H9 (cell line): ENCODE results near the gene PPM1J. TPM values are rescaled to one million over a fixed set of nuclear protein-coding genes. Genes with fewer than 3 reads are reported as not detected.

Experiments used
- DNase-seq: peaks from one replicate; pipeline ENCODE4 v3.0.0-alpha.2; 2017
- H2AFZ ChIP-seq: one replicate; pipeline ENCODE4 v1.6.1; 2013; ENCODE audit warnings: mild to moderate bottlenecking, low read length, control low read depth, moderate library complexity
- H2AK5ac ChIP-seq: 2 replicates; pipeline ENCODE4 v1.6.1; 2013; ENCODE audit warnings: low read length, control low read depth, mixed read lengths; ENCODE audit not compliant: insufficient read length
- H2BK120ac ChIP-seq: one replicate; pipeline ENCODE4 v1.6.1; 2013; ENCODE audit warnings: low read depth, mild to moderate bottlenecking, low read length, control low read depth, inconsistent platforms; ENCODE audit not compliant: poor library complexity, severe bottlenecking
- H2BK12ac ChIP-seq: 2 replicates; pipeline ENCODE4 v1.6.1; 2013; ENCODE audit warnings: low read length, control low read depth, mixed read lengths, low read depth; ENCODE audit not compliant: insufficient read length
- H2BK15ac ChIP-seq: 2 replicates; pipeline ENCODE4 v1.6.1; 2013; ENCODE audit warnings: low read depth, low read length, control low read depth
- H2BK20ac ChIP-seq: one replicate; pipeline ENCODE4 v1.6.1; 2013; ENCODE audit warnings: low read depth, mild to moderate bottlenecking, low read length, control low read depth, inconsistent platforms; ENCODE audit not compliant: poor library complexity, severe bottlenecking
- H2BK5ac ChIP-seq: 2 replicates; pipeline ENCODE4 v1.6.1; 2013; ENCODE audit warnings: low read length, control low read depth, mixed read lengths; ENCODE audit not compliant: insufficient read length
- H3K14ac ChIP-seq: 2 replicates; pipeline ENCODE4 v1.6.1; 2013; ENCODE audit warnings: low read length, control low read depth; ENCODE audit not compliant: insufficient read depth
- H3K18ac ChIP-seq: 2 replicates; pipeline ENCODE4 v1.6.1; 2013; ENCODE audit warnings: low read depth, mild to moderate bottlenecking, mixed read lengths, low read length, control low read depth; ENCODE audit not compliant: insufficient read length
- H3K23ac ChIP-seq: 2 replicates; pipeline ENCODE4 v1.6.1; 2013; ENCODE audit warnings: low read length, control low read depth, mixed read lengths, low read depth; ENCODE audit not compliant: insufficient read length
- H3K23me2 ChIP-seq: 2 replicates; pipeline ENCODE4 v1.6.1; 2013; ENCODE audit warnings: low read depth, mild to moderate bottlenecking, mixed read lengths, low read length, control low read depth; ENCODE audit not compliant: insufficient read length, poor library complexity, severe bottlenecking
- H3K27ac ChIP-seq: 2 replicates; pipeline ENCODE4 v1.5.1; 2013; ENCODE audit warnings: low read length, control low read depth, mixed read lengths, low read depth; ENCODE audit not compliant: insufficient read length
- H3K27me3 ChIP-seq: 2 replicates; pipeline ENCODE4 v1.6.1; 2013; ENCODE audit warnings: low read length, control low read depth, inconsistent platforms; ENCODE audit not compliant: insufficient read depth
- H3K4ac ChIP-seq: 2 replicates; pipeline ENCODE4 v1.6.1; 2013; ENCODE audit warnings: low read depth, mild to moderate bottlenecking, control low read depth, inconsistent platforms, low read length, moderate library complexity
- H3K4me1 ChIP-seq: 2 replicates; pipeline ENCODE4 v1.6.1; 2013; ENCODE audit warnings: low read length, control low read depth, inconsistent platforms; ENCODE audit not compliant: insufficient read depth
- H3K4me2 ChIP-seq: 2 replicates; pipeline ENCODE4 v1.6.1; 2013; ENCODE audit warnings: low read length, control low read depth, mixed read lengths; ENCODE audit not compliant: insufficient read length, insufficient read depth
- H3K56ac ChIP-seq: 2 replicates; pipeline ENCODE4 v1.6.1; 2013; ENCODE audit warnings: low read depth, mild to moderate bottlenecking, mixed read lengths, low read length, control low read depth; ENCODE audit not compliant: insufficient read length
- H3K79me1 ChIP-seq: 2 replicates; pipeline ENCODE4 v1.6.1; 2013; ENCODE audit warnings: low read depth, mild to moderate bottlenecking, moderate library complexity, low read length, control low read depth, inconsistent platforms; ENCODE audit not compliant: insufficient read depth, poor library complexity, severe bottlenecking
- H3K79me2 ChIP-seq: 2 replicates; pipeline ENCODE4 v1.6.1; 2013; ENCODE audit warnings: low read length, control low read depth, inconsistent platforms; ENCODE audit not compliant: insufficient read depth
- H3K9ac ChIP-seq: 2 replicates; pipeline ENCODE4 v1.6.1; 2013; ENCODE audit warnings: low read length, control low read depth, mixed read lengths; ENCODE audit not compliant: insufficient read length; ENCODE audit errors: extremely low read depth
- H3K9me3 ChIP-seq: one replicate; pipeline ENCODE4 v1.6.1; 2013; ENCODE audit warnings: low read depth, low read length, inconsistent platforms; ENCODE audit not compliant: control insufficient read depth
- H3T11ph ChIP-seq: one replicate; pipeline ENCODE4 v1.6.1; 2013; ENCODE audit warnings: mild to moderate bottlenecking, low read length, control low read depth, inconsistent platforms
- H4K20me1 ChIP-seq: one replicate; pipeline ENCODE4 v1.6.1; 2013; ENCODE audit not compliant: control insufficient read depth, insufficient read length, insufficient read depth
- H4K5ac ChIP-seq: 2 replicates; pipeline ENCODE4 v1.6.1; 2013; ENCODE audit warnings: low read depth, mild to moderate bottlenecking, mixed read lengths, low read length, control low read depth; ENCODE audit not compliant: insufficient read length
- H4K8ac ChIP-seq: replicated peaks from 2 replicates; pipeline ENCODE4 v1.6.1; 2013; ENCODE audit warnings: low read length, control low read depth, mixed read lengths, low read depth; ENCODE audit not compliant: insufficient read length
- H4K91ac ChIP-seq: 2 replicates; pipeline ENCODE4 v1.6.1; 2013; ENCODE audit warnings: low read depth, mild to moderate bottlenecking, moderate library complexity, mixed read lengths, low read length, control low read depth; ENCODE audit not compliant: insufficient read length
- H3K27ac Mint-ChIP-seq, 3 experiments: 2 replicates in 2 of 3; 3 replicates in 1 of 3; pipeline ENCODE4 v1.8.0; 2020 to 2021; ENCODE audit warnings: mixed read lengths in 3 of 3, mild to moderate bottlenecking in 1 of 3, moderate library complexity in 1 of 3
- H3K27me3 Mint-ChIP-seq: 2 replicates; pipeline ENCODE4 v1.8.0; 2021; ENCODE audit warnings: low read depth, mild to moderate bottlenecking, moderate library complexity, mixed read lengths
- H3K36me3 Mint-ChIP-seq, 3 experiments: 2 replicates in 2 of 3; 3 replicates in 1 of 3; pipeline ENCODE4 v1.8.0; 2020 to 2021; ENCODE audit warnings: low read depth in 3 of 3, mixed read lengths in 3 of 3; ENCODE audit not compliant: insufficient read depth in 1 of 3
- H3K4me1 Mint-ChIP-seq, 2 experiments: 2 replicates each; pipeline ENCODE4 v1.8.0; 2020; ENCODE audit warnings: mixed read lengths in 2 of 2
- H3K4me3 Mint-ChIP-seq, 2 experiments: 2 replicates in 1 of 2; 3 replicates in 1 of 2; pipeline ENCODE4 v1.8.0; 2020 to 2021; ENCODE audit warnings: mild to moderate bottlenecking in 2 of 2, mixed read lengths in 2 of 2, moderate library complexity in 1 of 2
- H3K9me3 Mint-ChIP-seq, 2 experiments: 2 replicates in 1 of 2; 3 replicates in 1 of 2; pipeline ENCODE4 v1.8.0; 2020; ENCODE audit warnings: mild to moderate bottlenecking in 2 of 2, mixed read lengths in 2 of 2, moderate library complexity in 1 of 2
- WGBS: extraction: QIAGEN DNeasy Blood & Tissue Kit; methylation state at CpG from one replicate; pipeline ENCODE4 v1.1.7; 2013; ENCODE audit warnings: missing lambda C conversion rate, low lambda C conversion rate, mixed read lengths; ENCODE audit not compliant: insufficient read length; ENCODE audit errors: extremely low coverage; 5-methylcytosine and 5-hydroxymethylcytosine counted together
- total RNA-seq: library from RNA; stranded (reverse); gene quantifications from 2 replicates; pipeline ENCODE4 v1.2.1, GENCODE V29; 2021
- TF ChIP-seq, protein P1 (sequence below): fragments of 200-600 bp; sonication (generic); conservative IDR thresholded peaks from 3 replicates; pipeline ENCODE4 v1.8.0; 2021; ENCODE audit warnings: antibody characterized with exemption, mild to moderate bottlenecking

PPM1J gene
- total RNA-seq, 1 experiment from 2014 or later = 12.7 TPM

DNA sequence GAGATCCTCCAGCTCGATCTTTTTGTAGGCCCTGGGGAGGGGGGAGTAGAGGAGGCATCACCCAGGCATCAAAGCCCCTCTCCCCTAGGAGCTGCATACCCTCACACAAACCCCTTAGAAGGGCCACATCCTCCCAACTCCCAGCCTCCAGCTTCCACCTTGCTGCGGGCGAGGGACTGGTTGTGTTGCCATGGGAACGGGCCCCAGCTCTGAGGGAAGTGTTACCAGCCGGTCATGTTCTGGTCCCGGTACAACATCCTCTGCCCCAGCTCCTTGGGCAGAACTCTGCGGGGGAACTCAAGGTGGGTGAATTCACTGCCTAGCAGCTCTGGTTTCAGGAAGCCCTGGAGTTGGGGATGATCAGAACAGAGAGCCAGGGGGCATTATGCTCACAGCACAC is 4.1 kb downstream of the PPM1J start:
- H4K20me1 ChIP-seq = no peaks in the 10 kb centered on the region
- no peak overlapping the region for H2BK12ac ChIP-seq
- H2BK20ac ChIP-seq = no peak overlapping the region
- H3K18ac ChIP-seq = no peak overlapping the region
- peaks cover 26% of the 10 kb centered on the region for H3K23me2 ChIP-seq
- no peak overlapping the region; the same call in 1 of the 2 replicates for H3K14ac ChIP-seq
- no peak overlapping the region for H3K9ac ChIP-seq
- no peak overlapping the region for H3K4ac ChIP-seq
- Mint-ChIP-seq H3K9me3 (peaks cover 0 to 3% of the 10 kb centered on the region in 2 experiments; a peak in 1 of 5 replicates), H3K27me3 (peaks cover 53% of the 10 kb centered on the region), H3K27ac (peak overlapping the region in 2 of 3 experiments; percentile 40 to 49; a peak in 1 of 7 replicates), H3K4me3 (no peak overlapping the region; a peak in 1 of 5 replicates), H3K36me3 (peaks cover 13 to 24% (median 17%) of the 10 kb centered on the region in 3 experiments), H3K4me1 (peaks cover 45 to 51% of the 10 kb centered on the region in 2 experiments)
- H3K23ac ChIP-seq = no peak overlapping the region
- no peak overlapping the region for H2BK5ac ChIP-seq
- H3K79me1 ChIP-seq = no peaks in the 10 kb centered on the region
- H3K9me3 ChIP-seq = no peaks in the 10 kb centered on the region
- H3K56ac ChIP-seq = no peak overlapping the region
- H2AFZ ChIP-seq = no peak overlapping the region
- no peaks in the 10 kb centered on the region; the same call in 1 of the 2 replicates for H3K79me2 ChIP-seq
- no CpG with 5 or more reads among the region's 7 CpGs for WGBS
- no peak overlapping the region for H3K4me2 ChIP-seq
- TF ChIP-seq, protein P1, sequence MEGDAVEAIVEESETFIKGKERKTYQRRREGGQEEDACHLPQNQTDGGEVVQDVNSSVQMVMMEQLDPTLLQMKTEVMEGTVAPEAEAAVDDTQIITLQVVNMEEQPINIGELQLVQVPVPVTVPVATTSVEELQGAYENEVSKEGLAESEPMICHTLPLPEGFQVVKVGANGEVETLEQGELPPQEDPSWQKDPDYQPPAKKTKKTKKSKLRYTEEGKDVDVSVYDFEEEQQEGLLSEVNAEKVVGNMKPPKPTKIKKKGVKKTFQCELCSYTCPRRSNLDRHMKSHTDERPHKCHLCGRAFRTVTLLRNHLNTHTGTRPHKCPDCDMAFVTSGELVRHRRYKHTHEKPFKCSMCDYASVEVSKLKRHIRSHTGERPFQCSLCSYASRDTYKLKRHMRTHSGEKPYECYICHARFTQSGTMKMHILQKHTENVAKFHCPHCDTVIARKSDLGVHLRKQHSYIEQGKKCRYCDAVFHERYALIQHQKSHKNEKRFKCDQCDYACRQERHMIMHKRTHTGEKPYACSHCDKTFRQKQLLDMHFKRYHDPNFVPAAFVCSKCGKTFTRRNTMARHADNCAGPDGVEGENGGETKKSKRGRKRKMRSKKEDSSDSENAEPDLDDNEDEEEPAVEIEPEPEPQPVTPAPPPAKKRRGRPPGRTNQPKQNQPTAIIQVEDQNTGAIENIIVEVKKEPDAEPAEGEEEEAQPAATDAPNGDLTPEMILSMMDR = no peak
- H2BK15ac ChIP-seq = no peak overlapping the region
- no peak overlapping the region for H2BK120ac ChIP-seq
- no peak overlapping the region for H4K5ac ChIP-seq
- no peak overlapping the region for H4K91ac ChIP-seq
- H3K4me1 ChIP-seq = peaks cover 8% of the 10 kb centered on the region
- H3T11ph ChIP-seq = no peak overlapping the region
- no peak overlapping the region for H4K8ac ChIP-seq
- no peak overlapping the region for H3K27ac ChIP-seq
- DNase-seq = no peak
- no peaks in the 10 kb centered on the region for H3K27me3 ChIP-seq
- no peak overlapping the region for H2AK5ac ChIP-seq
